ENCODE data around the gene STAB2.

DNA sequence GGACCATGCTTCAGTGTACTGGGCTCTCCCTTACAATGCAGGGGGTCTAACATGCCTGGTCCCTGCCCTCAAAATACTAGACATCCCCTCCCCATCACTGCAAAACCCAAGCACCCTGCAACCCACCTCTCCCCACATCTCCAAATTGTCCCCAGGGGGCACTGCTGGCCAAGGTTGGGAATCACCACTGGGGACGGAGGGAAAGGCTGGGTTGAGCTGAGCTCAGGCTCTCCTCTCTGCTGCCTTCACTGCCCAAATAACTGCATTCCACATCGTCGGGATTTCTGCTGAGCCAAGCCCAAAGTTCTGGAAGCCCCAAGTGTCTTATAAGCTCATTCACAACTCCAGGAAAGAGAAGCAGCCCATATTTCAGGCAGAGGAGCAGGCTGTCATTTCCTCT is 184.4 kb downstream of the STAB2 start:
- TF ChIP-seq, protein P1, sequence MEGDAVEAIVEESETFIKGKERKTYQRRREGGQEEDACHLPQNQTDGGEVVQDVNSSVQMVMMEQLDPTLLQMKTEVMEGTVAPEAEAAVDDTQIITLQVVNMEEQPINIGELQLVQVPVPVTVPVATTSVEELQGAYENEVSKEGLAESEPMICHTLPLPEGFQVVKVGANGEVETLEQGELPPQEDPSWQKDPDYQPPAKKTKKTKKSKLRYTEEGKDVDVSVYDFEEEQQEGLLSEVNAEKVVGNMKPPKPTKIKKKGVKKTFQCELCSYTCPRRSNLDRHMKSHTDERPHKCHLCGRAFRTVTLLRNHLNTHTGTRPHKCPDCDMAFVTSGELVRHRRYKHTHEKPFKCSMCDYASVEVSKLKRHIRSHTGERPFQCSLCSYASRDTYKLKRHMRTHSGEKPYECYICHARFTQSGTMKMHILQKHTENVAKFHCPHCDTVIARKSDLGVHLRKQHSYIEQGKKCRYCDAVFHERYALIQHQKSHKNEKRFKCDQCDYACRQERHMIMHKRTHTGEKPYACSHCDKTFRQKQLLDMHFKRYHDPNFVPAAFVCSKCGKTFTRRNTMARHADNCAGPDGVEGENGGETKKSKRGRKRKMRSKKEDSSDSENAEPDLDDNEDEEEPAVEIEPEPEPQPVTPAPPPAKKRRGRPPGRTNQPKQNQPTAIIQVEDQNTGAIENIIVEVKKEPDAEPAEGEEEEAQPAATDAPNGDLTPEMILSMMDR (IDR thresholded peaks at IDR 0.05), result peak in 5 of 6 experiments; percentile 27 to 82 (median 64)
- no peak for TF ChIP-seq POLR2A (IDR thresholded peaks at IDR 0.05)

All from thyroid gland (tissue), 4 donors.